ENCODE results near the gene HDGFL1. TPM values are rescaled to one million over a fixed set of nuclear protein-coding genes. Genes with fewer than 3 reads are reported as not detected.

HDGFL1 gene
- total and polyA plus RNA-seq, 2 of the 8 experiments (the other 6 are each of a cell fraction or from before 2014, with no cell fraction given), result not detected

GRCh38 chr6:22570185-22570551, 802 bp downstream of the HDGFL1 start (continued):
- TF ChIP-seq ATF3 (IDR thresholded peaks at IDR 0.05; ENCODE audit: insufficient read depth, low read depth, low read length) (no peak), TAF1 (IDR thresholded peaks at IDR 0.05; ENCODE audit: low read depth, low read length) (no peak), KDM1A (IDR thresholded peaks at IDR 0.05; ENCODE audit: borderline replicate concordance, low read length) (no peak), CBX5 (IDR thresholded peaks at IDR 0.05; ENCODE audit: low read depth, low read length) (no peak), MAFK (IDR thresholded peaks at IDR 0.05; ENCODE audit: low read depth, low read length) (no peak)

Data from H1 (cell line).